A673 (cell line): ENCODE data around the gene DDX55. TPM values are rescaled to one million over a fixed set of nuclear protein-coding genes. Genes with fewer than 3 reads are reported as not detected.

Experiments
- BruUV-seq: library from RNA; stranded (reverse); fragments of 400-500 nt; replicated peaks from 2 replicates; lab custom pipeline; 2021; lab: Mats Ljungman, UMichigan
- CTCF ChIA-PET: fragments of 300-600 bp; sonication (Branson Sonifier 250); formaldehyde crosslinking; loops from one replicate; lab custom pipeline; 2022; ENCODE audit warnings: antibody characterized with exemption; lab: Charles Lee
- POLR2A ChIA-PET: fragments of 300-600 bp; sonication (Branson Sonifier 250); formaldehyde crosslinking; loops from one replicate; lab custom pipeline; 2022; ENCODE audit warnings: antibody characterized with exemption; ENCODE audit not compliant: low non-redundant PET; lab: Charles Lee
- DNase-seq: peaks from one replicate; pipeline ENCODE4 v3.0.0-alpha.2; 2015; ENCODE audit warnings: low spot score
- H3K27ac ChIP-seq: fragments of 200-600 bp; sonication (generic); 2 replicates; pipeline ENCODE4 v1.5.1; 2016; ENCODE audit warnings: mixed run types, low read depth, mild to moderate bottlenecking, mixed read lengths, antibody characterized with exemption, low read length; ENCODE audit not compliant: poor library complexity, severe bottlenecking
- H3K27me3 ChIP-seq: fragments of 200-600 bp; sonication (generic); replicated peaks from 2 replicates; pipeline ENCODE4 v1.6.1; 2017; ENCODE audit warnings: mixed run types, low read depth, mild to moderate bottlenecking, mixed read lengths, antibody characterized with exemption, low read length; ENCODE audit not compliant: insufficient read depth, poor library complexity
- H3K36me3 ChIP-seq: fragments of 200-600 bp; sonication (generic); 2 replicates; pipeline ENCODE4 v1.6.1; 2016; ENCODE audit warnings: mixed run types, mild to moderate bottlenecking, mixed read lengths, antibody characterized with exemption, low read length; ENCODE audit not compliant: insufficient read depth, poor library complexity, severe bottlenecking
- H3K4me1 ChIP-seq: fragments of 200-600 bp; sonication (generic); 2 replicates; pipeline ENCODE4 v1.6.1; 2017; ENCODE audit warnings: mixed run types, mild to moderate bottlenecking, mixed read lengths, antibody characterized with exemption, low read length; ENCODE audit not compliant: insufficient read depth, poor library complexity, severe bottlenecking
- H3K4me3 ChIP-seq: fragments of 200-600 bp; sonication (generic); 2 replicates; pipeline ENCODE4 v1.5.1; 2016; ENCODE audit warnings: low read depth, mixed run types, mild to moderate bottlenecking, mixed read lengths, low read length; ENCODE audit not compliant: poor library complexity, severe bottlenecking
- H3K9me3 ChIP-seq: fragments of 200-600 bp; sonication (generic); 2 replicates; pipeline ENCODE4 v1.6.1; 2016; ENCODE audit warnings: mixed run types, low read depth, mild to moderate bottlenecking, mixed read lengths, antibody characterized with exemption, low read length; ENCODE audit not compliant: poor library complexity, severe bottlenecking
- EZH2 ChIP-seq: fragments of 200-600 bp; sonication (generic); IDR thresholded peaks from 2 replicates; pipeline ENCODE4 v1.6.1; 2017; ENCODE audit warnings: borderline replicate concordance, low read depth, mild to moderate bottlenecking, mixed read lengths, antibody characterized with exemption, low read length; ENCODE audit not compliant: poor library complexity, severe bottlenecking
- intact Hi-C: fragments of 100-400 bp; cut with micrococcal nuclease; formaldehyde crosslinking; loops from one replicate; pipeline ENCODE4 v1.10.0; 2022; ENCODE audit not compliant: unreplicated experiment
- total RNA-seq: library from RNA; stranded (reverse); gene quantifications from 2 replicates; pipeline ENCODE4 v1.2.3, GENCODE V29; 2021
- TF ChIP-seq, protein P1 (sequence below): fragments of 300-800, 200-600 bp; sonication (generic); conservative IDR thresholded peaks from 2 replicates; pipeline ENCODE4 v1.5.1; 2017; ENCODE audit warnings: low read depth, mild to moderate bottlenecking, antibody characterized with exemption, low read length, moderate library complexity, mixed read lengths

DDX55 gene
- total RNA-seq, 1 experiment from 2014 or later: 53.4 TPM

DNA sequence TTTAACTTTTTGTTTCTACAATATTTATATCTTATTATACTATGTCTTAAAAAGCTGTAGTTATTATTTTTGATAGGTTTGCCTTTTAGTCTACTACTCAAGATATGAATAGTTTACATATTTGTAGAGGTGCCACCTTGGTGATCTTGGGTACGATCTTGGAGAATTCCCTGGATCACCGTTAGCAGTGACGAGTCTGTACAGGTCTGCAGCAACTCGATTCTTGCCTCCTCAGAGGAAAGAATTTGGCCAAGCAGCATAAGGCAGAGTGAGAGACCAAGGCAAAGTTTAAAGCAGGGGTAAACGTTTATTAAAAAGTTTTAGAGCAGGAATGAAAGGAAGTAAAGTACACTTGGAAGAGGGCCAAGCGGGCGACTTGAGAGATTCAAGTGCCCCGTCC, 65.9 kb downstream of the DDX55 start:
- Histone ChIP-seq H3K4me1 (peaks cover 4% of the 10 kb centered on the region), H3K9me3 (no peaks in the 10 kb centered on the region), H3K27me3 (no peaks in the 10 kb centered on the region), H3K27ac (no peak overlapping the region), H3K36me3 (no peaks in the 10 kb centered on the region), H3K4me3 (no peak overlapping the region)
- intact Hi-C loops: no loop called here
- no peak for DNase-seq
- ChIA-PET POLR2A (interaction anchor here (0.6 kb wide), 1 partner anchor 9 kb away, joined by 3 read pairs; no protein-coding TSS in a partner anchor), CTCF (no interaction called here)
- no TSS peak for BruUV-seq
- no peak for TF ChIP-seq EZH2
- TF ChIP-seq, protein P1, sequence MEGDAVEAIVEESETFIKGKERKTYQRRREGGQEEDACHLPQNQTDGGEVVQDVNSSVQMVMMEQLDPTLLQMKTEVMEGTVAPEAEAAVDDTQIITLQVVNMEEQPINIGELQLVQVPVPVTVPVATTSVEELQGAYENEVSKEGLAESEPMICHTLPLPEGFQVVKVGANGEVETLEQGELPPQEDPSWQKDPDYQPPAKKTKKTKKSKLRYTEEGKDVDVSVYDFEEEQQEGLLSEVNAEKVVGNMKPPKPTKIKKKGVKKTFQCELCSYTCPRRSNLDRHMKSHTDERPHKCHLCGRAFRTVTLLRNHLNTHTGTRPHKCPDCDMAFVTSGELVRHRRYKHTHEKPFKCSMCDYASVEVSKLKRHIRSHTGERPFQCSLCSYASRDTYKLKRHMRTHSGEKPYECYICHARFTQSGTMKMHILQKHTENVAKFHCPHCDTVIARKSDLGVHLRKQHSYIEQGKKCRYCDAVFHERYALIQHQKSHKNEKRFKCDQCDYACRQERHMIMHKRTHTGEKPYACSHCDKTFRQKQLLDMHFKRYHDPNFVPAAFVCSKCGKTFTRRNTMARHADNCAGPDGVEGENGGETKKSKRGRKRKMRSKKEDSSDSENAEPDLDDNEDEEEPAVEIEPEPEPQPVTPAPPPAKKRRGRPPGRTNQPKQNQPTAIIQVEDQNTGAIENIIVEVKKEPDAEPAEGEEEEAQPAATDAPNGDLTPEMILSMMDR: no peak

Other genes with a start within 250 kb of the DDX55 start
- gene SBNO1, start 237.3 kb upstream of the DDX55 start, total RNA-seq: 54.9 and 58.6 TPM in 2 replicates
- 98.6 and 104 TPM in 2 replicates for gene KMT5A, start 218.0 kb upstream of the DDX55 start, total RNA-seq
- gene RILPL2, start 165.4 kb upstream of the DDX55 start, total RNA-seq: 1.7 and 1.9 TPM in 2 replicates
- 19.1 and 20.6 TPM in 2 replicates for gene SNRNP35, start 144.0 kb upstream of the DDX55 start, total RNA-seq
- 10.2 and 17.4 TPM in 2 replicates for gene RILPL1, start 68.4 kb upstream of the DDX55 start, total RNA-seq
- 217 and 233 TPM in 2 replicates for gene TMED2, start 17.5 kb upstream of the DDX55 start, total RNA-seq
- gene EIF2B1, start 31.6 kb downstream of the DDX55 start, total RNA-seq: 62.0 and 68.3 TPM in 2 replicates
- gene GTF2H3, start 31.7 kb downstream of the DDX55 start, total RNA-seq: 44.9 and 45.9 TPM in 2 replicates
- 9.6 and 11.8 TPM in 2 replicates for gene TCTN2, start 69.0 kb downstream of the DDX55 start, total RNA-seq
- gene ATP6V0A2, start 110.3 kb downstream of the DDX55 start, total RNA-seq: 56.0 and 70.9 TPM in 2 replicates
- gene DNAH10, start 160.2 kb downstream of the DDX55 start, total RNA-seq: 1.1 TPM in 2 replicates